AG04450 (cell line): ENCODE data around the gene ST13. TPM values are rescaled to one million over a fixed set of nuclear protein-coding genes. Genes with fewer than 3 reads are reported as not detected.
"Not testable (repeated sequence)": the region's sequence is repeated elsewhere in the genome, so short reads cannot be mapped to it uniquely, and the experiment has no call there.

Experiments
- CTCF ChIA-PET: fragments of 300-600, 350-600 bp; formaldehyde crosslinking; extraction: SDS; loops from one replicate; lab custom pipeline; 2022; ENCODE audit warnings: antibody characterized with exemption, inconsistent platforms; lab: Charles Lee
- POLR2A ChIA-PET: fragments of 350-600 bp; formaldehyde crosslinking; extraction: SDS; loops from one replicate; lab custom pipeline; 2021; ENCODE audit warnings: antibody characterized with exemption, inconsistent platforms; lab: Yijun Ruan, JAX
- DNase-seq: peaks from one replicate; pipeline ENCODE4 v3.0.0-alpha.2; 2011; ENCODE audit warnings: low read depth, low spot score
- H3K27ac ChIP-seq: one replicate; pipeline ENCODE4 v1.5.1; 2012; ENCODE audit warnings: low read depth, low read length, control low read depth
- H3K27me3 ChIP-seq: one replicate; pipeline ENCODE4 v1.6.0; 2012; ENCODE audit warnings: low read length; ENCODE audit not compliant: control insufficient read depth, insufficient read depth
- H3K4me3 ChIP-seq: 2 replicates; pipeline ENCODE4 v1.5.1; 2011; ENCODE audit warnings: mild to moderate bottlenecking, low read depth, low read length, control low read depth
- H3K9me3 ChIP-seq: 2 replicates; pipeline ENCODE4 v1.5.1; 2012; ENCODE audit warnings: low read length; ENCODE audit not compliant: control insufficient read depth, insufficient read depth
- CTCF ChIP-seq: IDR thresholded peaks from 2 replicates; pipeline ENCODE4 v1.5.1; 2011; ENCODE audit warnings: low read depth, low read length, control low read depth, inconsistent platforms
- polyA plus RNA-seq: library from polyadenylated mRNA; depleted of rRNA; stranded (reverse); fragments of >200 nt; gene quantifications from 2 replicates; pipeline ENCODE4 v1.2.3, GENCODE V29; 2011

Gene ST13
- polyA plus RNA-seq, 1 experiment = 271 TPM

GRCh38 chr22:40853961-40854360 lies 2.5 kb downstream of the ST13 start:
- DNase-seq = no peak
- Histone ChIP-seq H3K27me3 (no peaks in the 10 kb centered on the region), H3K9me3 (peaks cover 3% of the 10 kb centered on the region; the same call in 1 of the 2 replicates), H3K27ac (no peak overlapping the region), H3K4me3 (peak overlapping the region; percentile 11)
- ChIA-PET CTCF (interaction anchor here (0.7 to 1.5 kb wide), 3 partner anchors 45 to 417 kb away, joined by 3 read pairs; no protein-coding TSS in a partner anchor), POLR2A (no interaction called here)
- TF ChIP-seq CTCF = no peak

GRCh38 chr22:40853333-40853732 lies 3.1 kb downstream of the ST13 start:
- TF ChIP-seq CTCF = no peak
- Histone ChIP-seq H3K4me3 (no peak overlapping the region), H3K27ac (no peak overlapping the region), H3K27me3 (no peaks in the 10 kb centered on the region), H3K9me3 (peaks cover 3% of the 10 kb centered on the region; the same call in 1 of the 2 replicates)
- ChIA-PET CTCF (interaction anchor here (0.7 to 1.5 kb wide), 4 partner anchors 44 to 417 kb away, joined by 3 to 4 read pairs (median 3); no protein-coding TSS in a partner anchor), POLR2A (interaction anchor here (0.6 kb wide), 1 partner anchor 536 kb away, joined by 3 read pairs; no protein-coding TSS in a partner anchor)
- no peak for DNase-seq

GRCh38 chr22:40845816-40846215 lies 10.6 kb downstream of the ST13 start:
- H3K27ac ChIP-seq, DNase-seq, H3K27me3 ChIP-seq, H3K9me3 ChIP-seq, H3K4me3 ChIP-seq, CTCF ChIA-PET: not testable (repeated sequence)
- POLR2A ChIA-PET = interaction anchor here (0.6 kb wide), 1 partner anchor 11 kb away, joined by 3 read pairs; the partner anchor contains the start of genes ST13 and XPNPEP3

GRCh38 chr22:40844951-40845350 lies 11.5 kb downstream of the ST13 start:
- Histone ChIP-seq H3K4me3 (no peak overlapping the region), H3K27me3 (no peaks in the 10 kb centered on the region), H3K9me3 (no peaks in the 10 kb centered on the region), H3K27ac (no peak overlapping the region)
- no peak for TF ChIP-seq CTCF
- no peak for DNase-seq
- ChIA-PET CTCF (no interaction called here), POLR2A (interaction anchor here (0.5 kb wide), 1 partner anchor 78 kb away, joined by 3 read pairs; no protein-coding TSS in a partner anchor)

- TF ChIP-seq CTCF = no peak
- DNase-seq = no peak
- Histone ChIP-seq H3K4me3 (no peak overlapping the region), H3K27ac (no peak overlapping the region), H3K9me3 (no peaks in the 10 kb centered on the region), H3K27me3 (no peaks in the 10 kb centered on the region)
- ChIA-PET CTCF (no interaction called here), POLR2A (interaction anchor here (0.7 kb wide), 1 partner anchor 281 kb away, joined by 4 read pairs; no protein-coding TSS in a partner anchor)
These were observed 18.0 kb downstream of the ST13 start for GRCh38 chr22:40838486-40838885.
